GM19372 (cell line): ENCODE data around the gene LAMTOR3.
"Not testable (repeated sequence)": the region's sequence is repeated elsewhere in the genome, so short reads cannot be mapped to it uniquely, and the experiment has no call there.

ENCODE experiments used
- ATAC-seq: cut with Tn5 transposase; IDR thresholded peaks from one replicate; pipeline ENCODE4 v1.9.1; 2021; ENCODE audit warnings: mild to moderate bottlenecking, low read depth, moderate library complexity; ENCODE audit not compliant: unreplicated experiment

LAMTOR3 gene

DNA sequence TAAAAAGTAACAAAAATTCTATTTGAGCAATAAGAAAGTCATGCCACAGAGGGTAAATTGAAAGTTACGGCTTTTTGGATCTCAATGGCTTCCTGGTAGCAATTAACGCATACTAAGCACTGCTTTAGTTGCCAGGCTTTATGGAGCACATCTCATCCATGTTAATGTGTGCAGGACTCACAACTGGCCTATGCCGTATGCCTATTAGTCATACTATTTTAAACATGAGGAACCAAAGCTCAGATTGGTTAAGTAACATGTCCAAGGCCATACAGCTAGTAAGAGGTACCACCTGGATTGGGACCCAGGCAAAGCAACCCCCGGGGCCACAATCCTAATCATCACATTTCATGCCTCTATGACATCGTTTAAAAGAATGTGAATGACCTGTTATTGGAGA lies 60.5 kb downstream of the LAMTOR3 start:
- ATAC-seq: no peak

DNA sequence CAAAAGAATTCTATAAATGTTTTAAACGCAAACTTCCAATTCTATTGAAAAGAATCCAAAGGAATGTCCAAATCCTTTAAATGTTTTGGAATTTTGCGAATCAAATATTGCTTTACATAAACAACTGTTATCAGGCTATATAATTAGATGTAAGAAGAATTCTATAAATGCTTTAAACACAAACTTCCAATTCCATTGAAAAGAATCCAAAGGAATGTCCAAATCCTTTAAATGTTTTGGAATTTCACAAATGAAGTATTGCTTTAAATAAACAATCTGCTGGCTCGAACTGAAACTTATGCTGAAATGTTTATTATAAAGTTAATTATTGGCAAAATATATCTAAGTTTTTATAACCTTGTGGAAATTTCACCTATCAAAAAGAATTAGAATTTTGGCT lies 61.5 kb downstream of the LAMTOR3 start:
- no peak for ATAC-seq

DNA sequence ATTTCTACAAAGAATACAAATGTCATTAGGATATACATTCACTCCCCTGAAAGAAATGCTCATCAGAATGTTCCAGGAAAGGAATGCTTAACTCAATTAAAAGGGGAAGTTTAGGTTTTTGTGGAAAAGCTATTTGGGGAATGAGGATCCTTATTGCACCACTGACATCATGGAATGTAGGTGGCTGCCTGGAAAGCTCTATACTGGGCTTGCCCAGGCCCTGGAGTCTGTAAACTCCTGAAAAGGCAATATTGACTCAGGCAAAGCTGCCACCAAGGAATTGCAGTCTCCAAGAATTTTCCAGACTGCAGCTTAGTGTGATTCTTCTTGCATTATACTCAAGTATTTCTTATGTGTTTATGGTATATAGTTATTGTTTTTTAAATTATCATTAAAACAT lies 61.9 kb downstream of the LAMTOR3 start:
- no peak for ATAC-seq

DNA sequence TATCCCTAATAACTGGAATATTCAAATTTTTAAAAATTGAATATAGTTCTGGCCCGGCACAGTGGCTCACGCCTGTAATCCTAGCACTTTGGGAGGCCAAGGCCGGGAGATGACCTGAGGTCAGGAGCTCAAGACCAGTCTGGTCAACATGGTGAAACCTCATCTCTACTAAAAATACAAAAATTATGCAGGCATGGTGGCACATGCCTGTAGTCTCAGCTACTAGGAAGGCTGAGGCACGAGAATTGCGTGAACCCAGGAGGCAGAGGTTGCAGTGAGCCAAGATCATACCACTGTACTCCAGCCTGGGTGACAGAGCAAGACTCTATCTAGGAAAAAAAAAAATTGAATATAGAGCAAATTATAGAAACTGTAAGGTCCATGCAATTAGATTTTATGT lies 64.2 kb downstream of the LAMTOR3 start:
- ATAC-seq: not testable (repeated sequence)

DNA sequence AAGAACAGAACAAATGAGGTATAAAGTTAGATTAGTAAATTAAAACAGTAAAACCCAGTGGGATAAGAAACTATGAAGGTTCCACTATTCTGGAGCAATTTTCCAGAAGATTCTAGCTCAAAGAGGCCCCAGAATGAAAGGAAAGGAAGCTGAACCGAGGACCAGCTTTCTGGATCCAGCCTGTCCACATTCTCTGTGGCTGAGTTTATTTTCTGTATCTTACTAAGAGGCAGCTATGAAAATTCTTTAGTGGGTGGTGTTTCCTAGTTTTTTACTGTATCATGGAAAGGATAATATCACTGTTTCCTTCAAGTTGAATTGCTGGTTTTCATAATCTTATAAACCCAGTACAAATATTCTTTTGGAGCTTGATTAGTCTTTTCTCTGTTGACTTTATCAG lies 65.8 kb downstream of the LAMTOR3 start:
- ATAC-seq: no peak
